NCI-H2107 (cell line): ENCODE measurements around the gene UBE2A.

Experiments used
- DNase-seq: peaks from one replicate; lab custom pipeline; 2025; lab: John Stamatoyannopoulos, UW

Gene UBE2A

DNA sequence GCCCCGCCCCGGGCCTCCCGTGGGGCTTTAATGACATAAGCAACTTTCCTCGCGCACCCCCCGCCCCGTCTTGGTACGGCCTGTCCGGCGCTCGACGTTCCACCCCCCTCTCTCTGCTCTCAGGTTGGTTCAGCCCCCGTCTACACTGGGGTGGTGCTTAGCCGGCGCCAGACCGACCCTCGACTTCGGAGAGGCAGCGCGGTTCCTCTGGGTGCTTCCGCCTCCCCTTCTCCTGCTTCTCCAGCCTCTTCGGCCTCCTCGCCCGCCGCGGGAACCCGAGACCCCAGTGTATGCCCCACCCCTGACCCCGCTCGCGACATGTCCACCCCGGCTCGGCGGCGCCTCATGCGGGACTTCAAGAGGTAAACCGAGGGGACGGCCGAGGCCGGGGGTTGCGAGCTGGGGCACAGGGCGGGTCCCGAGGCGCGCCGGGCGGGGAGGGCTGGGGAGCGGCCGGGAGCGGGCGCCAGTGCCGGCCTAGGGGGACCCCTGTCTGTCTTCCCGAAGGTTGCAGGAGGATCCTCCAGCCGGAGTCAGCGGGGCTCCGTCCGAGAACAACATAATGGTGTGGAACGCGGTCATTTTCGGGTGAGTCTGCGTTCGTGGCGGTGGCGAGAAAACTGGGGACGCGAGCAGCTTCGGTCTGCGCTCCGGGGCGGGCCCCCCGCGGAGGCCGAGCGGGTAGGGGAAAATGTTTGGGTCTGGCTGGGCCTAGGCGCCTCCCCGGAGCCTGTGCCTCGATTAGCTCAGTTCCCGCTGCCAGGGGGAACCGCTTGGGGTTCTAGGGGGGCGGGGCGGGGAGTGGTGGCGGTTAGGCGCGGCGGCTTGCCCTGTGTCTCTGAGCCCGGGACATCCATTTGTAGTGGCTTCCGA is at the start of gene UBE2A:
UBE2A (plus strand) TSS at position 170 of the 873 bp plus-strand sequence; CDS start at position 319, 149 bp downstream.
- peak; percentile 88 for DNase-seq

DNA sequence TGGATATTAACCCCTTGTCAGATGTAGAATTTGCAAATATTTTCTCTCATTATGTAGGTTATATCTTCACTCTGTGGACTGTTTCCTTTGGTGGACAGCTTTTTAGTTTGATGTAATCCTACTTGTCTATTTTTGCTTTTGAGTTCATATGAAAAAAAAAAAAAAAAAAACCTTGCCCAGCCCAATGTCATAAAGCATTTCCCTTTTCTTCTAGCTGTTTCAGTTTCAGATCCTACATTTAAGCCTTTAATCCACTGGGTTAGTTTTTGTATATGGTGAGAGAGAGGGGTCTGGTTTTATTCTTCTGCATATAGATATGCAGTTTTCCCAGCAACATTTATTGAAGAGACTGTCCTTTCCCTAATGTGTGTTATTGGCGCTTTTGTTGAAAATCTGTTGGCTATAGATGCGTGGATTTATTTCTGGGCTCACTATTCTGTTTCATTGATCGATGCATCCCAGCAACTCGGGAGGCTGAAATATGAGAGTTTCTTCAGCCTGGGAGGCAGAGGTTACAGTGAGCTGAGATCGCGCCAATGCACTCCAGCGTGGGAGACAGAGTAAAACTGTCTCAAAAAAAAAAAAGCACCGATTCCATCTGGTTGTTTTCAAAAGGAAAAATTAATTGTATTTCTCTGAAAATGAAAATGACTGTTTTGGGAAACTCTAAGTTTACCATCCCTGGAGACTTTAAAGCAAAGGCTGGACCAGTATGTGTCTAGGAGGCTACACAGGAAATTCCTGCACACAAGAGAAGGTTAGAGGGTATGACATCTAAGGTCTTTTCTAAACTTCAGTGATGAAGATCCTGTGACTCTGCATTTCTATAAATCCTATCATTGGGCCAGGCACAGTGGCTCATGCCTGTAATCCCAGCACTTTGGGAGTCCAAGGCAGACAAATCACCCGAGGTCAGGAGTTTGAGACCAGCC is 44.8 kb upstream of the UBE2A start:
- DNase-seq: no peak

DNA sequence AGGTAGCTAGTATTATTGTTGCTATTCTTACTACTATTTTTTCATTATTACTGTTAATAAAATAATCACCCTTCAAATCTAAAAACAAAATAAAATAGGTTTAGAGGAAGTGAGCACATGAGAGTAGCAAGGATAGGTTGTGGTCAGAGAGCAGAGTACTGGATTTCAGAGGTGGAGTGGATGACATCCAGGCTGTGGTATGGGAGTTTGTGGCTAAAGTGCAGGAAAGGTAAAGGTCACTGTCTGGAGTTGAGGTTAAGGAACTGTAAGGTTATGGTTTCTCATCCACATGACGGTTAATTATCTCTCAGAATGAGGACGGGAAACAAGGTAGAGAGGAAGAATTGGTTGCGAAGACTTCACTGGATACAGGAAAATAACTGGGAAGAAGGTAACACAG is 36.9 kb upstream of the UBE2A start:
- DNase-seq: no peak

DNA sequence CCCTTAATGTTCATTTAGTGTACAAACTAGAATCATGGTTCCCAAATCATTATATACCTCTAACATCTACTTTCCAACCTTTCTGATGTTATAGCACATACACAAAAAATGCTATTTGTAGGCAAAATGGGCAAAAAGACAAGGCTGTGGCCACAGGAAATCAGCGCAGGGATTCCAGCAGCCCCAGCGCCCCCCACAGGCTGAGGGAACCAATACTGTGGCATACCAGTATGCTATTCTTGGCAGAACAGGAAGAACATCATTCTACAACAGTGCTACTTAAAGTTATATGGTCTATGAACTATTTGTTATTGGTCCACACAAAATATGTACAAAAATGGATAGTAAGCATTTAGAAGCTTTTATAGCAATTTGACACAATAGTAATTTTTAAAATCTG is 34.5 kb upstream of the UBE2A start:
- no peak for DNase-seq

DNA sequence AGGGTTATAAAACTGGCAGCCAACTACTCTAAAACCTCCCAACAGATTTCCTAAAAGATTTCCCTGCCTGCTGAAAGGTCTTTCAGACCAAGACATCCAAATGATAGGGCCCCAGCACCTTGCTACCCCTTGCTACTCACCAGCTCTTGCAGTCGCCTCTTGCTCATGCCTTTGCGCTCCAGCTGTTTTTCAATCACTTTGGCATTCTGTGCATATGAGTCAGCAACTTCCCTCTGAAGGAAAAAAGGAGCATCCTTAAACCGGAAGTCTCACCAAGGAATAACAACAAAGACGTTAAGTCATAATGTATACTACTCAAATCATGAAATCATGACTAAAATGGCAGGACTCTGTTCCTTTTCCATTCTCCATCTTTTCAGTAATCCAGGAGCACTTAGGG is 33.2 kb upstream of the UBE2A start:
- no peak for DNase-seq

DNA sequence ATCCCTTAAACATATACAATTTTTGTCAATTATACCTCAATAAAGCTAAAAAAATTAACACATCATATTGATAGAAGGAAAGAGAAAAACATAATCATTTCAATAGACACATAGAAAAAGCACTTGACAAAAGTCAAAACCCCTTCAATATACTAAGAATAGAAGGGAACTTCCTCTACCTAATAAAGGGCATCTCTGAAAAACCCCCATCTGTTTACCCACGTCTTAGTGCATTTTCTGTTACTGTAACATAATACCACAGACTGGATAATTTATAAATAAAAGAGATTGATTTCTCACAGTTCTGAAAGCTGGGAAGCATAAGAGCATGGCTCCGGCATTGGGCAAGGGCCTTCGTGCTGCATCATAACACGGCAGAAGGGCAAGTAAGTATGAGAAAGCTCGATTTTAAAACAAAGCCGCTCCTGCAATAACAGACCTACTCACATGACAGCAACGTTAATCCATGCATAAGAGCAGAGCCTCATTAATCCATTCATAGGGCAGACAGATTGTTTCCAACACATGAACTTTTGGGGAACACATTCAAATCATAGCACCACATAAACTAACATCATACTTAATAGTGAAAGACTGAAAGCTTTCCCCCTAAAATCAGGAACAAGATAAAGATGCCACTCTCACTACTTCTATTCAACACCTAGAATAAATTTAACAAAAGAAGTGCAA is 24.9 kb upstream of the UBE2A start:
- DNase-seq: no peak

DNA sequence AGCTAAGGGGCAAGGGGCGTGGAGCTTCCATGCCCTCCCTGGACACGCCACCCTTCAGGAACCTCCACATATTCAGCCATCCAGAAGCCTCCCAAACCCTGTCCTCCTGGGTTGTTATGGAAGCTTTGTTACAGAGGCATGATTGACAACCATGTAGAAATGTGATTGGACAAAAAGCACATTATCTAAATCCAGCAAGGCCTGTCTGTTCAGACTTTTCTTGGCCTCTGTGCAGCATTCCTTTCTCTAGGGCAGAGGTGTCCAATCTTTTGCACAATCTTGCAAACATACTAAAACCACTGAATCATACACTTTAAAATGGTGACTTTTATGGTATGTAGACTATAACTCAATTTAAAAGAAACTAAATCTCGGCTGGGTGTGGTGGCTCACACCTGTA is 21.9 kb upstream of the UBE2A start:
- DNase-seq: no peak

DNA sequence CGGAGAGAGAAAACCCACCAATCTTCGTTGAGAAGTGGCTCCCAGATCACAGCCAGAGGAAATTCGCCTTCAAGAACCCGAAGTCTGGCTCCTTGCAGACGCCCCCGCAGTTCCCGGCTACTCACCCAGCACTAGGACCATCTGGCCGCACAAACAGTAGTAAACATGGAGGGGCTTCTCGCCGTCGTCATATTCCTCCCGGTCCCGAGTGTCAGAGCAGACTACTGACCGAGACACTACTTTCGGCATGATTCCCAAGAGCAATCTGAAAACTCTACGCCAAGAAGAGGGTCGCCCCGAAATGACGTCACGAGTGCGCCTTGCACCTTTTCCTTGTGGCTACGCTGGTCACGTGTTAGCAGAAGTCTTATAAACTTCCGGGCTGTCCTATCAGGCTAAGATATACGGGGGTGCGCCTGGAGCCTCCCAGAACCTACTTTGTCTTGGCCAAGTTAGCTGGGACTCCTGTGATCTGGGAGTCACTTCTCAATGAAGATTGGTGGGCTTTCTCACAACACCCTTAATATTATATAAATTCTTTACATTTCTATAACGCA is 9.2 kb upstream of the UBE2A start, which contains the start of gene STEEP1:
STEEP1 (minus strand) TSS at position 303 of the 557 bp plus-strand sequence; CDS start at position 249, 54 bp downstream.
- peak; percentile 94 for DNase-seq

DNA sequence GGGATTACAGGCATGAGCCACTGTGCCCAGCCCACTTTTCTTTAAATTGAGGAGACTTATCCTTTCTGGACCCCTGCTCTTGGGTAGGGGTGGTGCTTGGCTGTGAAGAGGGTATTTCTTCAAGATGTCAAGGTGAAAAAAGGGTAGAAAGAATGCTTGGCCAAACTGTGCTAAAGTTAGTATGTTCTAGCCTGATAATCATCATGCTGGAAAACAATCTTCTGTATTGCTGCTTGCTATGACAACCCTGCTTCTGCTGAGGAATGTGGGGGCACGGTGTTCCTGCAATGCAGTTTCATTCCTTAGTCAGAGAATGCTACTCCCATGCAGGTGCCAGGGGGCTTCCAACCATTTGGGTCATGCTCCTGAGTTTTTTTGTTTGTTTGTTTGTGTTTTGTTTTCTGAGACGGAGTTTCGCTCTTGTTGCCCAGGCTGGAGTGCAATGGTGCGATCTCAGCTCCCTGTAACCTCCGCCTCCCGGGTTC is 4.0 kb upstream of the UBE2A start:
- DNase-seq: no peak

DNA sequence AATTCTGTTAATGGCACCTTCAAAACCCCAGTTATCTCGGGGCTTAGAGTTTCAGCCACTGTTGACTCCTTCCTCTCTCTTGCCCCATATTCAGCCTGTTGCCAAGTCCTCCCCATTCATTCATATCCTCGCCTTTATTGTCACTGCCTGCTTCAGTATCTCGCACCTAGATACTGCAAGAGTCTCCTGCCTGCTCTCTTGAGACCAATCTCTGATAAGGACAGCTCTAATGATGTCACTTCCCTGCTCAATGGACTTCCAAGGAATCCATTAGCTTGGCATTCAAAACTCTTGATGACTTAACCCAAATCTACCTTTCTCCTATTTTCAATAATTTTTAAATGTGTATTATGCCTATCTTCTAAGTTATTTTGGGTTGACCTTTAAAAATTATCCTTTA is 1.1 kb upstream of the UBE2A start:
- no peak for DNase-seq

DNA sequence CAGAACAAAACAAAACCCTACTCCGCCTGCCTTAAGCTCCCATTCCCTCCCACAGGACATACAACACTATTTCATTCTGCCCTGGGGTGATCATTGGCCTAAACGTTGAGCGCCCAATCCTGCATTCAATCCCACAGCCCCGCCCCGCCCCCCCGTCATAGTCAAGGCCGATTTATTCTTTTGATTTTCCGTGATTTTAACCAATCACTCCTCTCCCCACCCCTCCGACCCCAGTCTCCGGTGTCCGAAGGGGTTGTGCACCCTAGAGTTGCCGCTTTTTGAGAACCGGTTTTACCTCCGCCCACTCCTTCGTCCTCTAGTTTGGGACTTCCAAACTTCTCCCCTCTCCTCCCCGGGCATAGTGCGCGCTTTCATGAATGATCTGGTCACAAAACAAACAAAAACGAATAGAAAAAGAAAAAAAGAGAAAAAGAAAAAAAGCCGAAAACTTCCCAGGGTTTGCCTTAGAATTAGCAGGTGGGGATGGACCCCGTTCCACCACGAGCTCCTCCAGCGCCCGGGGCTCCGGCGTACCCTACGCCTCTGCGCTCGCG is 446 bp upstream of the UBE2A start:
- no peak for DNase-seq

DNA sequence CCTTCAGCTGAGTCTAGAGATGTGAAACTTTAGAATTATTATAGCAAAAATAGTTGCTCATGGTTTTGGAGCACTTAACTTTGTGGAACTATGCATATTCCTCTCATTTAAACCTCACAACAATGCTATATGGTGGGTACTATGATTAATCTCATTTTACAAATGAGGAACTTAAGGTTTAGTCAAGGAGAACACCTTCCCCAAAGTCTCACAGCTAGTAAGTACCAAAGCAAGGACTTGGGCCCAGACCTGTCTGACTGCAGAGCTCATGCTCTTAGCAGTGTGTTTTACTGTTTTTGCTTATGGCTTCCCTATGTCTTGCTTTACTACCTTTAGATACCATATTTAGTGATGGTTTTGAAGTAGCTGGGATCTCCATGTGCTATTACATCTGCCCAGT is 5.1 kb downstream of the UBE2A start:
- DNase-seq: no peak

DNA sequence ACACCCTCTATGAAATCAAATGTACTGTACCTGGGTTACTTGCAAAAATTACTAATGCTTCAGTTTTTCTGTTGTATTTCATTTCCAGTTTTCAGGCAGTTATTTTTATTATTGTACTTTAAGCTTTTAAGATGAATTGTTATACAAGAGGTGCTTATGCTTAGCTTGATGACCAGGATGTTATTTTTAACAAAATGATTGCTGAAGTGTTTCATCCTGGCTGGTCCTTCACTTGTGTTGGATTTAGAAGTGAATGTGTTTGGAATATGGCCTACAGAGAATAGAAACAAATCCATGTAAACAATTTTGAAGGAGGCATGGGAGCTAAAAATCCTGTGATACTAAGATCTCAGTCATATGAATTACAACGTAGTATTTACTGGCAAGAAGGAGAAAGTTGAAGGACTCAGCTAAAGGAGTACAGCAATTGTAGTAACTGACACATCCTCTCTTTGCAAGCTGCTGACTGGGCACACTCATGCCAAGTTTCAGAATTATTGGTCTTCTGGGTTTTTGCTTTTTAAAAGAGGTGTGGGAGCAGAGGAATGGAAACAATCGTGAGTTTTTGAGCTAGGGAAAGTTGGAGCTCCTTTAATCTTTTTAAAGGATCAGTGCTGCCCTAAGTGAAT is 9.2 kb downstream of the UBE2A start:
- no peak for DNase-seq

DNA sequence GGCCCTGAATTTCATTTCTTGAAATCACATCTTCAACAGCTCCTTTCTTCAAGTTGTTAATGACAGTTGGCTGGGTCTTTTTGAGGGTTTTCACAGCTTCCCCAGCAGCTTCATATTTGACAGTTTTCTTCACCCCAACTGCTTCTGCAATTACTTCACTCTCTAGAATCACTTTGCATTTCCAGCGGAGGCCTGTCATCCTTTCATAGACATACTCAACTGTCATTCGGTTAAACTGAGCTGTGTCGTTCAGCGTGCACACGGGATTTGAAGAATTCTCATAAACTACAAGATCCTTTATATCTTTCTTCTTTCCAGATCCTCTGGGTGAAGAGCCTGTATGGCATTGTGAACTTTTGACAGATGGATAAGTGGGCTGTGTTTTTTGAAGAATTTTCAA is 15.4 kb downstream of the UBE2A start:
- no peak for DNase-seq

DNA sequence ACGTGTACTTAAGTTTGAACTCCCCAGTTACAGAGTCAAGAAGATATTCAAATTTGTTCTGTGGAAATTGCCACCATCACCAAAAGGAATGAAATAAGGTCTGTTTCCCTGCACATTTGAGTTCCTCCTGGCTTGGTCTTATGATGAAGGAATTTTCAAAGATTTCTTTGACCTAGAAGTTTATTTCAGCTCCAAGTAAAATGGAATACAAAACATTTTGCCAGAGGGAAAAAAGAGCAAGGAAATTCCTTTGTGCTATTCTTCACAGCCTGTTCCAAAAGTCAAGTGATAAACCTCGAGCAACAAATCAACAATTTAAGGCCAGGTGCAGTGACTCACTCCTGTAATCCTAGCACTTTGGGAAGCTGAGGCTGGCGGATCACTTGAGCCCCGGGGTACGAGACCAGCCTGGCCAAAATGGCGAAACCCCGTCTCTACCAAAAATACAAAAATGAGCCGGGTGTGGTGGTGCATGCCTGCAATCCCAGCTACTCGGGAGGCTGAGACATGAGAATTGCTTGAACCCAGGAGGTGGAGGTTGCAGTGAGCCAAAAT is 28.4 kb downstream of the UBE2A start:
- no peak for DNase-seq

DNA sequence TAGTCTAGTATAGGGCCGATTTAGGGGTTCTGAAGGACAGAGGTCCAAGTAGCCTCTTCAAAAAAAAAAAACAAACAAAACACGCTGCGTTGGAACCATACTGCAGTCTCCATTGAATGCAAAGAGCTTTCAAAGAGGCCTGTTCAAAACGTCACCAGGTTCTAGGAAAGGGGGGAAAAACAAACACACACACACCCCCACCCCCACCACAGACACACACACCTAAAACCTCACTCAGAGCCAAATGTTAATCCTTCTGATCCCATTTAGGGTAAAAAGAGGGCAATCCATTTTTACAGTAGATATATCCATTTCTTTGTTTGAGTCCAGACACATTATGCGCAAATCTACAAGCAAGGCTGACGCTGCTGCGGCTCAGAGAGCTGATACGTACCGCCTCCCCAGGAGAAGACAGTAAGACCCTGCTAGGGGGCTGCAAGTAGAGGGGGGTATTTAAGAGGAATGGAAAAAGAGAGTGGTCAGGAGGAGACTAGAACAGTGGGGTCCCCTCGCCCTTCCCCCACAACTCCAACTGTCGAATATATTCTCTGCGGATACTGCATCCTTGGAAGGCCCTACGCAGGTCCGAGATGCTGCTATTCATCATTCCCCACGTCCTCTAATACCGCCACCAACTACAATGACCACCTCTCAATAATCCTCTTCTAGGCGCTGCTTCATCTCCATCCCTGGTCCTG is 30.6 kb downstream of the UBE2A start:
- no peak for DNase-seq

DNA sequence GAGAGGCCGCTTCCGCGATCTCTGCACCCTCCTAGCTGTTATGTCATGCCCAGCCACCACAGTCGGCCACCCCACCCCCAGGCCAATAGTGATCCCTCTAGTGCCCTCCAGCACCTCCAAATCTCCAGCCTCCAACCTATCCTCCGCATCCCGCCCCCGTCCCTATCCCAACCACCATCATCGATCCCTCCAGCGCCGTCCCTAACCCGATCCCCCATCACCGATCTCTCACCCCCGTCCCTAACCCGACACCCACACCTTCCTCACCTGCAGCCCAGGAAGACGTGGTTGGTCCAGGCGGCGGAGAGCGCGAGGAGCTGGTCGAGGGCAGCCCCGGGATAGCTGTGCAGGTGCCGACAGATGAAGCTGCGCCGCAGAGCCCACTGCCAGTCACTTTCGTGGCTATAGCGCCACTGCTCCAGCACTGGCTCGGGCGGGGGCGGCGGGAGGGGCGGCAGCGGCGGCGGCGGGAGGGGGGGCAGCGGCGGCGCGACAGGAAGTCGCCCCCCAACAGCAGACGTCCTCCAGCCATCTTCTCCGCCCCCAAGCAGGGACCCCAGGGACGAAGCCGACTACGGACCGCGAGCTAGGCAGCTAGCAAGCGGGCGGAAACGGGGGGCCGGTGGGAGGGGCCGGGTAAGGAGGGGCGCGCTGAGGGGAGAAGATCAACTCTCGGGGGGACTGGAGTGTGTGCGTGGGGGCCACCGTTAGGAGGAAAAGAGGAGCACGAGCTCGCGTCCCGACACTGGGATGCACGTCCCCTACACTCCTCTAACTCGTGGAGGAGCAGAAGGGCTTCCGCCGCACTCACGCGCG is 31.3 kb downstream of the UBE2A start:
- DNase-seq: peak; percentile 4

DNA sequence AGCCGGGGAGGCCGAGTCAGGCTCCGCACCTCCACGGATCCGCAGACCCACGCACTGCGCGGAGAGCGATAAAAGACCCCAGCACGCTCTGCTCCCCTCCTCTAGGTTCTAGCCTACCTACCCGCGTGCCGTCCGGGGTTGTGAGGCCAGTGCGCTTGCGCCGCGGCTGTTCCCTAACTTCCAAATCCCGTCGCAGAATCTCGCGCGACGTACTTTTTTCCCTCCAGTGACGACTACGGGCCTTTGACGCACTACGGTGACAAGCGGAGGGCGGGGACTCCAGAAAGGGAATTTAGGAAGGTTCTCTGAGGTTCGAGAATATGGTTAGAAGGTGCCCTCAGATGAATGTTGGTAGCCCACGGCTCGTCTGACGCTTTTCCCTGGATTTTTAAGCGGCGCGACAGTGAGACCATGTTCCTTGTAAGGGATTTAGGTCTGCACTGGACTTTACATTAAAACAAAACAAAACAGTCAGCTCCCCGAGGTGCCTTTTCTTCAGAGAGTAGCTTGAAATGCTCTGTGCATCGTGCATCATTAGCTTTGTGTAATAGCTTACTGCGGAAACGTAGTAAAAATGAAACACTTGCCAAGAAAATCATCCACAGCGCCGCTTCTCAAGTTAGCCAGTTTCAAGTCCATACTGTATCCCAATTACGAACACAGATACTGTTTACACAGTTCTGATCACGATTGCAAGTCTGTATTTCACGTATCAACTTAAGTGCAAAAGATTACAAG is 32.1 kb downstream of the UBE2A start, which contains the start of gene NKRF:
NKRF (minus strand) TSS at position 145 of the 738 bp plus-strand sequence.
- DNase-seq: peak; percentile 91
